Measurements from ENCODE around the gene GABRA6.
"Not testable (repeated sequence)": the region's sequence is repeated elsewhere in the genome, so short reads cannot be mapped to it uniquely, and the experiment has no call there.

The GABRA6 gene

GRCh38 chr5:161685461-161685860 is at the start of gene GABRA6:
Gene GABRA6 (plus strand): TSS chr5:161685721. CDS start chr5:161685990, 269 bp downstream.
- no peak for DNase-seq

GRCh38 chr5:161637591-161637990 is 47.9 kb upstream of the GABRA6 start:
- no peak for DNase-seq

- DNase-seq = no peak
These were observed 44.1 kb upstream of the GABRA6 start for GRCh38 chr5:161641444-161641843.

- DNase-seq = no peak
These were observed 40.3 kb upstream of the GABRA6 start for GRCh38 chr5:161645264-161645663.

GRCh38 chr5:161651926-161652325 is 33.6 kb upstream of the GABRA6 start:
- not testable (repeated sequence) for DNase-seq

GRCh38 chr5:161660806-161661205 is 24.7 kb upstream of the GABRA6 start:
- DNase-seq = no peak

GRCh38 chr5:161663431-161663830 is 22.1 kb upstream of the GABRA6 start:
- no peak for DNase-seq

GRCh38 chr5:161676103-161676502 is 9.4 kb upstream of the GABRA6 start:
- no peak for DNase-seq

GRCh38 chr5:161686149-161686548 is 628 bp downstream of the GABRA6 start:
- DNase-seq = no peak

GRCh38 chr5:161686881-161687280 is 1.4 kb downstream of the GABRA6 start:
- DNase-seq = no peak

GRCh38 chr5:161687316-161687715 is 1.8 kb downstream of the GABRA6 start:
- DNase-seq = no peak

GRCh38 chr5:161691911-161692310 is 6.4 kb downstream of the GABRA6 start:
- no peak for DNase-seq

- DNase-seq = no peak
These were observed 11.5 kb downstream of the GABRA6 start for GRCh38 chr5:161697001-161697400.

GRCh38 chr5:161700065-161700464 is 14.5 kb downstream of the GABRA6 start:
- DNase-seq = no peak

GRCh38 chr5:161703528-161703927 is 18.0 kb downstream of the GABRA6 start:
- no peak for DNase-seq

GRCh38 chr5:161707382-161707781 is 21.9 kb downstream of the GABRA6 start:
- DNase-seq = no peak

- no peak for DNase-seq
These were observed 23.7 kb downstream of the GABRA6 start for GRCh38 chr5:161709239-161709638.

- no peak for DNase-seq
These were observed 27.5 kb downstream of the GABRA6 start for GRCh38 chr5:161713042-161713441.

GRCh38 chr5:161719157-161719556 is 33.6 kb downstream of the GABRA6 start:
- DNase-seq = no peak

GRCh38 chr5:161720460-161720859 is 34.9 kb downstream of the GABRA6 start:
- no peak for DNase-seq

GRCh38 chr5:161734741-161735140 is 49.2 kb downstream of the GABRA6 start:
- DNase-seq = no peak

- no peak for DNase-seq
These were observed 54.9 kb downstream of the GABRA6 start for GRCh38 chr5:161740433-161740832.

GRCh38 chr5:161744276-161744675 is 58.8 kb downstream of the GABRA6 start:
- no peak for DNase-seq

- no peak for DNase-seq
These were observed 59.9 kb downstream of the GABRA6 start for GRCh38 chr5:161745392-161745791.

- DNase-seq = no peak
These were observed 65.7 kb downstream of the GABRA6 start for GRCh38 chr5:161751265-161751664.

Data from activated CD4-positive, alpha-beta T cell treated with anti-CD3 and anti-CD28 coated beads for 4 hours (primary cell).